ENCODE measurements around the gene FRYL. TPM values are rescaled to one million over a fixed set of nuclear protein-coding genes. Genes with fewer than 3 reads are reported as not detected.

FRYL gene
- total and polyA plus RNA-seq, 2 of the 13 experiments (the other 11 are each of a cell fraction or from before 2014, with no cell fraction given) = 9.7 to 19.6 TPM

DNA sequence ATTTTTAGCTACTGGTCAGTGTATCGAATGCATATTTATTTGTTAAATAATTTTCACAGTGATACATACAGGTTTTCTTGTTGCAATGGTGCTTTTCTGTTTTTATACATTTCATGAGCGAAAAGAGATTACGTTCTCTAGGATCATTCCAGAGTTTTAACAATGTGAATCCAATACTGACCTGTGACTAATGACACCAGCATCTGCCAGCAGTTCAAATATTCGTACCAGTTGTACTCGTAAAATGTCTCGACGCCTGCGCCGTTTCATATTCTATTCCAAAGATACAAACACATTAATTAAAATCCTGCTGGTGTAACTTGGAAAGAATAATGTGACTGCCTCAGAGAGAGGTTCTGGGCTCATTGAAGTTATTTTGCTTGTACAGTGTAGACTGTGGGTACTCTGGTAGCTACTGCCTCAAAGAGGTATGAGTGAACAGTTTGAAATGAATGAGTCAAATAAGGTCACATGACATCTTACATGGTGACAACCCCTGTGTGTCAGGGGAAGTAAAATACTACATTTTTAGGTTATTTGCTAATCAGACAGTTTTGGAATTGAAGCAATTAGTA is 209.3 kb downstream of the FRYL start:
- intact Hi-C loops (cut with micrococcal nuclease; ENCODE audit: unreplicated experiment) = no loop called here
- Histone ChIP-seq H2AFZ (ENCODE audit: low read length) (no peak overlapping the region), H3K9me3 (ENCODE audit: low read length) (no peaks in the 10 kb centered on the region), H3K27ac (ENCODE audit: extremely low read length, insufficient read depth, low read length) (no peak overlapping the region), H3K36me3 (replicated peaks in 1 of 2; ENCODE audit: control insufficient read depth in 1 of 2, insufficient read depth in 2 of 2, low read length in 2 of 2) (peaks cover 0 to 32% of the 10 kb centered on the region in 2 experiments; a peak in 4 of 5 replicates), H4K20me1 (ENCODE audit: insufficient read depth, low read length) (no peaks in the 10 kb centered on the region), H3K4me2 (ENCODE audit: low read depth, low read length) (no peak overlapping the region), H3K9ac (ENCODE audit: insufficient read depth, low read depth, low read length) (no peak overlapping the region), H3K27me3 (ENCODE audit: control insufficient read depth in 1 of 2, insufficient read depth in 2 of 2, low read length in 2 of 2) (no peaks in the 10 kb centered on the region), H3K4me1 (ENCODE audit: insufficient read depth, low read length) (no peaks in the 10 kb centered on the region), H3K79me2 (ENCODE audit: insufficient read depth, low read length) (no peaks in the 10 kb centered on the region), H3K4me3 (replicated peaks in 1 of 3; ENCODE audit: insufficient read depth in 1 of 3, low read depth in 2 of 3, low read length in 3 of 3) (no peak overlapping the region)
- 98% methylated on average over 9 of the region's 9 CpGs for WGBS (ENCODE audit: low lambda C conversion rate)
- ChIA-PET CTCF (ENCODE audit: low intra/inter-chr PET ratio, low total read pairs) (no interaction called here), POLR2A (no interaction called here)
- FAIRE-seq (no peak), DNase-seq (ENCODE audit: low spot score) (no peak), ATAC-seq (no peak)
- in situ Hi-C loops (cut with HindIII; ENCODE audit: extremely low pct_ligation_motif_present, low pct_unique_long_range_greater_than_20kb) = no loop called here
- TF ChIP-seq SIN3A (IDR thresholded peaks at IDR 0.05; ENCODE audit: borderline replicate concordance, low read depth, low read length) = no peak
- no peak for TF ChIP-seq RBM22 (optimal IDR thresholded peaks at IDR 0.05; ENCODE audit: low read length)
- no peak for TF ChIP-seq HMG20A (CRISPR knock-in tag; IDR thresholded peaks at IDR 0.05; ENCODE audit: borderline replicate concordance)
- BruUV-seq (replicated peaks) = no TSS peak

DNA sequence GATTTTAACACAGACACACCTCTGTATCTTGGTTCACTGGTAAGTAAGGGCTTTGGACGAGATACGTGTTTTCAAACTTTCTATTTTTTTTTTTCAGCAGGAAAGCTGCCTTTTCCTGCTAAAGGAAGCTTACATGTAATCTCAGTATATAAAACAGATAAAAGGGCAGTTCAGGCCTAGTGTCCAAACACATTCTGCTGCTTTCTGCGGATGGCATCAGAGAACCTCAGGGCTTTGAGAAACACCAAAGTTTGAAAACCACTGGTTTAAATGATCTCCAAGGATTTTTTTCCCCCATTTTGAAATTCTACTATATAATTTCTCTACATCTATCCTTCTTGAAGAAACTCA is 214.1 kb downstream of the FRYL start:
- no TSS peak for BruUV-seq (replicated peaks)
- TF ChIP-seq SMC3 (IDR thresholded peaks at IDR 0.05; ENCODE audit: low read length) = no peak
- TF ChIP-seq, protein P1, sequence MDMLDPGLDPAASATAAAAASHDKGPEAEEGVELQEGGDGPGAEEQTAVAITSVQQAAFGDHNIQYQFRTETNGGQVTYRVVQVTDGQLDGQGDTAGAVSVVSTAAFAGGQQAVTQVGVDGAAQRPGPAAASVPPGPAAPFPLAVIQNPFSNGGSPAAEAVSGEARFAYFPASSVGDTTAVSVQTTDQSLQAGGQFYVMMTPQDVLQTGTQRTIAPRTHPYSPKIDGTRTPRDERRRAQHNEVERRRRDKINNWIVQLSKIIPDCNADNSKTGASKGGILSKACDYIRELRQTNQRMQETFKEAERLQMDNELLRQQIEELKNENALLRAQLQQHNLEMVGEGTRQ (IDR thresholded peaks at IDR 0.05; ENCODE audit: low read depth, low read length) = no peak
- TF ChIP-seq, protein P1 (CRISPR knock-in tag; IDR thresholded peaks at IDR 0.05; ENCODE audit: borderline replicate concordance) = no peak
- no peak for TF ChIP-seq KDM1A (CRISPR knock-in tag; IDR thresholded peaks at IDR 0.05)
- no peak for TF ChIP-seq ZNF460 (CRISPR knock-in tag; IDR thresholded peaks at IDR 0.05; ENCODE audit: borderline replicate concordance)
- no peak for TF ChIP-seq ATF7-NPFF (CRISPR knock-in tag; IDR thresholded peaks at IDR 0.05; ENCODE audit: low read depth)
- no peak for TF ChIP-seq ZNF484 (CRISPR knock-in tag; IDR thresholded peaks at IDR 0.05; ENCODE audit: borderline replicate concordance, low read depth)
- TF ChIP-seq RBM22 (optimal IDR thresholded peaks at IDR 0.05; ENCODE audit: low read length) = no peak
- TF ChIP-seq, protein P2, sequence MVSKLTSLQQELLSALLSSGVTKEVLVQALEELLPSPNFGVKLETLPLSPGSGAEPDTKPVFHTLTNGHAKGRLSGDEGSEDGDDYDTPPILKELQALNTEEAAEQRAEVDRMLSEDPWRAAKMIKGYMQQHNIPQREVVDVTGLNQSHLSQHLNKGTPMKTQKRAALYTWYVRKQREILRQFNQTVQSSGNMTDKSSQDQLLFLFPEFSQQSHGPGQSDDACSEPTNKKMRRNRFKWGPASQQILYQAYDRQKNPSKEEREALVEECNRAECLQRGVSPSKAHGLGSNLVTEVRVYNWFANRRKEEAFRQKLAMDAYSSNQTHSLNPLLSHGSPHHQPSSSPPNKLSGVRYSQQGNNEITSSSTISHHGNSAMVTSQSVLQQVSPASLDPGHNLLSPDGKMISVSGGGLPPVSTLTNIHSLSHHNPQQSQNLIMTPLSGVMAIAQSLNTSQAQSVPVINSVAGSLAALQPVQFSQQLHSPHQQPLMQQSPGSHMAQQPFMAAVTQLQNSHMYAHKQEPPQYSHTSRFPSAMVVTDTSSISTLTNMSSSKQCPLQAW (CRISPR knock-in tag; IDR thresholded peaks at IDR 0.05) = no peak
- Histone ChIP-seq H3K27ac (ENCODE audit: extremely low read length, insufficient read depth, low read length) (no peak overlapping the region), H3K9ac (ENCODE audit: insufficient read depth, low read depth, low read length) (no peak overlapping the region), H3K4me1 (ENCODE audit: insufficient read depth, low read length) (no peaks in the 10 kb centered on the region), H3K27me3 (ENCODE audit: control insufficient read depth in 1 of 2, insufficient read depth in 2 of 2, low read length in 2 of 2) (no peaks in the 10 kb centered on the region), H3K79me2 (ENCODE audit: insufficient read depth, low read length) (no peaks in the 10 kb centered on the region), H3K9me3 (ENCODE audit: low read length) (no peaks in the 10 kb centered on the region), H3K4me2 (ENCODE audit: low read depth, low read length) (no peak overlapping the region), H3K36me3 (replicated peaks in 1 of 2; ENCODE audit: control insufficient read depth in 1 of 2, insufficient read depth in 2 of 2, low read length in 2 of 2) (peaks cover 0 to 26% of the 10 kb centered on the region in 2 experiments), H4K20me1 (ENCODE audit: insufficient read depth, low read length) (no peaks in the 10 kb centered on the region), H2AFZ (ENCODE audit: low read length) (no peak overlapping the region), H3K4me3 (replicated peaks in 1 of 3; ENCODE audit: insufficient read depth in 1 of 3, low read depth in 2 of 3, low read length in 3 of 3) (no peak overlapping the region)
- WGBS (ENCODE audit: low lambda C conversion rate) = 74% methylated on average over 3 of the region's 3 CpGs
- no peak for ATAC-seq
- ChIA-PET CTCF (ENCODE audit: low intra/inter-chr PET ratio, low total read pairs) (no interaction called here), POLR2A (no interaction called here)
- in situ Hi-C loops (cut with HindIII; ENCODE audit: extremely low pct_ligation_motif_present, low pct_unique_long_range_greater_than_20kb) = no loop called here
- no peak for FAIRE-seq
- intact Hi-C loops (cut with micrococcal nuclease; ENCODE audit: unreplicated experiment) = no loop called here
- DNase-seq (ENCODE audit: low spot score) = no peak

Measured in HepG2 (cell line).